Activated CD8-positive, alpha-beta T cell treated with anti-CD3 and anti-CD28 coated beads for 36 hours (primary cell): ENCODE results near the gene PARK7. TPM values are rescaled to one million over a fixed set of nuclear protein-coding genes. Genes with fewer than 3 reads are reported as not detected.

ENCODE experiments used
- ATAC-seq: fragments of 200-7000 bp; cut with Tn5 transposase; one replicate; pipeline ENCODE4 v1.10.0; 2021; ENCODE audit warnings: mild to moderate bottlenecking, moderate library complexity
- CTCF ChIA-PET: fragments of 350-600 bp; sonication (Branson Sonifier 250); formaldehyde crosslinking; loops from one replicate; lab custom pipeline; 2021; ENCODE audit warnings: antibody characterized with exemption; lab: Charles Lee
- POLR2A ChIA-PET: fragments of 350-600 bp; sonication (Branson Sonifier 250); formaldehyde crosslinking; loops from one replicate; lab custom pipeline; 2021; ENCODE audit warnings: antibody characterized with exemption; lab: Charles Lee
- DNase-seq: peaks from one replicate; pipeline ENCODE4 v3.0.0-alpha.2; 2020
- H3K27ac Mint-ChIP-seq: one replicate; pipeline ENCODE4 v1.8.0; 2021; ENCODE audit warnings: mild to moderate bottlenecking, mixed read lengths
- H3K27me3 Mint-ChIP-seq: one replicate; pipeline ENCODE4 v1.8.0; 2021; ENCODE audit warnings: mixed read lengths
- H3K36me3 Mint-ChIP-seq: one replicate; pipeline ENCODE4 v1.8.0; 2021; ENCODE audit warnings: low read depth, mixed read lengths
- H3K4me1 Mint-ChIP-seq: one replicate; pipeline ENCODE4 v1.8.0; 2021; ENCODE audit warnings: low read depth, mixed read lengths
- H3K4me3 Mint-ChIP-seq: one replicate; pipeline ENCODE4 v1.8.0; 2021; ENCODE audit warnings: mild to moderate bottlenecking, moderate library complexity, mixed read lengths
- H3K9me3 Mint-ChIP-seq: one replicate; pipeline ENCODE4 v1.8.0; 2021; ENCODE audit warnings: mixed read lengths
- CTCF ChIP-seq: fragments of 200-600 bp; IDR thresholded peaks from one replicate; pipeline ENCODE4 v1.8.0; 2022; ENCODE audit warnings: antibody characterized with exemption, mild to moderate bottlenecking
- intact Hi-C: fragments of 100-400 bp; cut with micrococcal nuclease; formaldehyde crosslinking; loops from one replicate; pipeline ENCODE4 v1.10.0; 2022
- total RNA-seq, 2 experiments: library from RNA; stranded (reverse); gene quantifications; one replicate each; pipeline ENCODE4 v1.2.3, GENCODE V29; 2021

Gene PARK7
- total RNA-seq, 2 experiments from 2014 or later: 539 to 552 TPM

DNA sequence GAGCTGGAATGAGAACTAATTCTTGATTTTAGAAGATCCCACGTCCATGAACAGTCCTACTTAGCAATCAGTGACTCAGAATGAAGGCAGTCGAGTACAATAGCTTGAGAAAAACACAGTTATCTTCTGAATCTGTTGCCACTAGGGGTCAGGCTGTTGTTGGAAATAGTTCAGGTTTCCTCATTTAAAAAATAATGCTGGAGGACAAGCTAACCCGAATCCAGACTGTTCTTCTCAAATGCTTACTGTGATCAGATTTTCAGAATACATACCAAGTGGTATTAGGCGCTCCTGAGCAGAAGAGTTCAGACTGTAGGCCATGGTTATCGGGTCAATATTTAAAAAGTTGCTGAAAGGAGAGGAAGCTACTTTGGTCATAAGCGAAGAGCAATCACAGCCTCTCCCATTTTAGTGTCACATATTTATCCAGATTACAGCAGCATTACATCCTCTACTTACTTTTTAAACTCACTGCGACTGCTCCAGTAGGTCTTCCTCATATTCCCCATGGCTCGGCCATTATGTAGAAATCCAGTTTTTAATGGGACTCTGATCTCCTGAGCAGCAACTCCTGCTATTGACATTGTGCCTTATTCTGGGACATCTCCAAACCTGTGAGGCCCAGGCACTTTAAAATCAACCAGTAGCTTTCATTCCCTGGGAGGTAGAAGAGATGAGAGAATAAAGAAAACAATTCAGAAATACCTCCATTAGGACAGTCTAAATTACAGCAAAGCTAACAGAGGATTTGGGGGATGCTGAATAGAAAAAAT is 53.7 kb downstream of the PARK7 start:
- H3K9me3 Mint-ChIP-seq: no peaks in the 10 kb centered on the region
- intact Hi-C loops: loop anchor here (5.0 kb wide), 1 partner anchor 332 kb away; no protein-coding TSS in a partner anchor
- H3K27ac Mint-ChIP-seq: no peak overlapping the region
- ATAC-seq (peak; percentile 64), DNase-seq (peak; percentile 58)
- TF ChIP-seq CTCF: peak; percentile 64
- H3K4me3 Mint-ChIP-seq: no peak overlapping the region
- peaks cover 7% of the 10 kb centered on the region for H3K4me1 Mint-ChIP-seq
- no peaks in the 10 kb centered on the region for H3K36me3 Mint-ChIP-seq
- H3K27me3 Mint-ChIP-seq: peaks cover 18% of the 10 kb centered on the region
- CTCF ChIA-PET: interaction anchor here (0.7 to 10.2 kb wide), 57 partner anchors 9 to 711 kb away, joined by 3 to 120 read pairs (median 4); partner anchors contain the start of gene SLC45A1
- POLR2A ChIA-PET: interaction anchor here (0.5 to 0.6 kb wide), 2 partner anchors 172 to 290 kb away, joined by 3 read pairs; no protein-coding TSS in a partner anchor

DNA sequence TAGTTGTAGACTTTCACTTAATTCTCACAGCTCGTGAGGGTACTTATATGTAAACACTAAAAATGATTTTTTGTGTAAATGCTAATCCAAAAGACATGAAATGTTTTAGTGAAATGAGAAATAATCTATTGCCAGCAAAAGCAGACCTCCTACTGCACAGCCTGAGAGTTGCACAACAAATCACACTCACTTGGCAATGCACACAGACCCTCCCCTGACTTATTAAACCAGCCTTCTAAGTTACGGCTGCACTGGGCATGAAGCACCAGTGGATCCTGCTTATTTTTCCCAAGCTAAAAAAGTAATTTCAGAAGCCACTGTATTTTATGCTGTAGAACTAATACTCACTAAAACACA is 54.3 kb downstream of the PARK7 start:
- peaks cover 7% of the 10 kb centered on the region for H3K4me1 Mint-ChIP-seq
- ChIA-PET CTCF (interaction anchor here (0.7 to 10.2 kb wide), 41 partner anchors 8 to 711 kb away, joined by 3 to 120 read pairs (median 5); partner anchors contain the start of gene SLC45A1), POLR2A (interaction anchor here (0.6 kb wide), 1 partner anchor 290 kb away, joined by 3 read pairs; no protein-coding TSS in a partner anchor)
- H3K27me3 Mint-ChIP-seq: peaks cover 18% of the 10 kb centered on the region
- intact Hi-C loops: loop anchor here (5.0 kb wide), 1 partner anchor 332 kb away; no protein-coding TSS in a partner anchor
- no peak for ATAC-seq
- no peak for DNase-seq
- no peaks in the 10 kb centered on the region for H3K9me3 Mint-ChIP-seq
- no peak overlapping the region for H3K4me3 Mint-ChIP-seq
- H3K27ac Mint-ChIP-seq: no peak overlapping the region
- no peak for TF ChIP-seq CTCF
- no peaks in the 10 kb centered on the region for H3K36me3 Mint-ChIP-seq

GRCh38 chr1:8016210-8016894 is 54.8 kb downstream of the PARK7 start:
- CTCF ChIA-PET: interaction anchor here (0.7 to 10.2 kb wide), 33 partner anchors 8 to 620 kb away, joined by 3 to 120 read pairs (median 6); partner anchors contain the start of gene SLC45A1
- TF ChIP-seq CTCF: no peak
- intact Hi-C loops: loop anchor here (5.0 kb wide), 1 partner anchor 331 kb away; no protein-coding TSS in a partner anchor
- DNase-seq: no peak
- H3K9me3 Mint-ChIP-seq: no peaks in the 10 kb centered on the region
- peaks cover 7% of the 10 kb centered on the region for H3K4me1 Mint-ChIP-seq
- no peak overlapping the region for H3K27ac Mint-ChIP-seq
- no peaks in the 10 kb centered on the region for H3K36me3 Mint-ChIP-seq
- peaks cover 18% of the 10 kb centered on the region for H3K27me3 Mint-ChIP-seq
- H3K4me3 Mint-ChIP-seq: no peak overlapping the region
- POLR2A ChIA-PET: no interaction called here
- ATAC-seq: no peak

DNA sequence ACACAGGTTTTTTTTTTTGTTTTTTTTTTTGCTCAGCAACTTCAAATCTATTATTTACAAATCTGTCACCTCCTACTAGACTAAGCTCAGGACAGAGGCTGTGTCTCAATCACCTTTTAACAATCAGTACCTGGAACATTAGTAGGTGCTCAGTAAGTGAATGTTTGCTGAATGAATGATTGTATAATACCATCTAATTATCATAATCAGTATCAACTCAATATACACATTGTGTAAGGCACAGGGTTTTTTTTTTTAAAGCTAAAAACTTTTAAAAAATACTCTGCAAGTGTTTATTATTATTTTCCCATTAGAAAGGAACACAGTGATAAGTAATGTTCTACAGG is 55.4 kb downstream of the PARK7 start:
- DNase-seq (no peak), ATAC-seq (no peak)
- POLR2A ChIA-PET: no interaction called here
- Mint-ChIP-seq H3K9me3 (no peaks in the 10 kb centered on the region), H3K4me1 (peaks cover 7% of the 10 kb centered on the region), H3K27me3 (peaks cover 18% of the 10 kb centered on the region), H3K36me3 (no peaks in the 10 kb centered on the region), H3K27ac (no peak overlapping the region), H3K4me3 (no peak overlapping the region)
- CTCF ChIA-PET: interaction anchor here (0.7 to 10.2 kb wide), 16 partner anchors 11 to 620 kb away, joined by 3 to 120 read pairs (median 4); no protein-coding TSS in a partner anchor
- TF ChIP-seq CTCF: no peak
- intact Hi-C loops: loop anchor here (5.0 kb wide), 1 partner anchor 330 kb away; no protein-coding TSS in a partner anchor
